ENCODE data around the gene RNF166. TPM values are rescaled to one million over a fixed set of nuclear protein-coding genes. Genes with fewer than 3 reads are reported as not detected.

Gene RNF166
- total and polyA plus RNA-seq, 11 donors = 9.3 to 28.5 (median 15.4) TPM

GRCh38 chr16:88662222-88662842 lies 43.9 kb downstream of the RNF166 start:
- no peaks in the 10 kb centered on the region for H3K27me3 ChIP-seq
- H3K9me3 ChIP-seq = no peaks in the 10 kb centered on the region
- ATAC-seq (no peak), DNase-seq (peak in 1 of 5 donors; percentile 22)
- H3K27ac ChIP-seq = peak overlapping the region in 11 of 12 donors; percentile 80 to 97 (median 85)
- peaks cover 0 to 10% (median under 1%) of the 10 kb centered on the region in 9 donors for H3K36me3 ChIP-seq
- peaks cover 0 to 32% (median 25%) of the 10 kb centered on the region in 12 donors for H3K4me1 ChIP-seq
- intact Hi-C loops (cut with DNase I) = loop anchor here in 1 of 10 donors (5.0 kb wide), 1 partner anchor 45 kb away; the partner anchor contains the start of genes CTU2 and RNF166
- TF ChIP-seq POLR2A (IDR thresholded peaks at IDR 0.05) (no peak), CTCF (IDR thresholded peaks at IDR 0.05) (no peak)
- 2 to 3% (median 2%) methylated on average over 34 to 49 of the region's 49 CpGs for WGBS, 4 donors
- peak overlapping the region; percentile 56 to 100 (median 90) for H3K4me3 ChIP-seq

DNA sequence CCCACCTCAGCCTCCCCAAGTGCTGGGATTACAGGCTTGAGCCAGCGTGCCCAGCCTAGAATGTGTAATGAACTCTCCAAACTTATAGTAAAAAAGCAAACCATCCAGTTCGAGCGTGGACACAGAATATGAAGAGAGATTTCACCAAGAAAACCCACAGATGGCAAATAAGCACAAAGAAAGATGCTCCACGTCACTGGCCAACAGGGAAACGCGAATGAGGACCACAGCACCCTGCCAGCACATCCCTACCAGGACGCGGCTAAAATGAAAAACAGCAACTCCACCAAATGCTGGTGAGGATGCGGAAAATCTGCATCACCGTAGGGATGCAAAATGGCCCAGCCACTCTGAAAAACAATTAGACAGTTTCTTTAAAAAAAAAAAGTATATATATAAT lies 44.7 kb downstream of the RNF166 start:
- H3K9me3 ChIP-seq = no peaks in the 10 kb centered on the region
- intact Hi-C loops (cut with DNase I) = loop anchor here in 1 of 10 donors (5.0 kb wide), 1 partner anchor 46 kb away; the partner anchor contains the start of genes CTU2 and RNF166
- H3K36me3 ChIP-seq = peaks cover 0 to 18% (median 5%) of the 10 kb centered on the region in 9 donors
- WGBS, 4 donors = 86 to 93% (median 90%) methylated on average over 10 of the region's 10 CpGs
- no peak overlapping the region for H3K4me3 ChIP-seq
- no peak for TF ChIP-seq CTCF (IDR thresholded peaks at IDR 0.05)
- TF ChIP-seq POLR2A (IDR thresholded peaks at IDR 0.05) = no peak
- no peak for ATAC-seq
- H3K27ac ChIP-seq = no peak overlapping the region
- DNase-seq = no peak
- H3K27me3 ChIP-seq = no peaks in the 10 kb centered on the region
- H3K4me1 ChIP-seq = peaks cover 0 to 32% (median 25%) of the 10 kb centered on the region in 12 donors

GRCh38 chr16:88659160-88659559 lies 47.0 kb downstream of the RNF166 start:
- DNase-seq (no peak), ATAC-seq (no peak)
- TF ChIP-seq CTCF (IDR thresholded peaks at IDR 0.05) (no peak), POLR2A (IDR thresholded peaks at IDR 0.05) (no peak)
- peaks cover 0 to 36% (median 8%) of the 10 kb centered on the region in 9 donors for H3K36me3 ChIP-seq
- intact Hi-C loops (cut with DNase I) = no loop called here
- no peak overlapping the region for H3K4me3 ChIP-seq
- peaks cover 0 to 17% (median 12%) of the 10 kb centered on the region in 12 donors for H3K4me1 ChIP-seq
- no peaks in the 10 kb centered on the region for H3K9me3 ChIP-seq
- H3K27me3 ChIP-seq = no peaks in the 10 kb centered on the region
- 93 to 98% (median 95%) methylated on average over 25 of the region's 25 CpGs for WGBS, 4 donors
- no peak overlapping the region for H3K27ac ChIP-seq

DNA sequence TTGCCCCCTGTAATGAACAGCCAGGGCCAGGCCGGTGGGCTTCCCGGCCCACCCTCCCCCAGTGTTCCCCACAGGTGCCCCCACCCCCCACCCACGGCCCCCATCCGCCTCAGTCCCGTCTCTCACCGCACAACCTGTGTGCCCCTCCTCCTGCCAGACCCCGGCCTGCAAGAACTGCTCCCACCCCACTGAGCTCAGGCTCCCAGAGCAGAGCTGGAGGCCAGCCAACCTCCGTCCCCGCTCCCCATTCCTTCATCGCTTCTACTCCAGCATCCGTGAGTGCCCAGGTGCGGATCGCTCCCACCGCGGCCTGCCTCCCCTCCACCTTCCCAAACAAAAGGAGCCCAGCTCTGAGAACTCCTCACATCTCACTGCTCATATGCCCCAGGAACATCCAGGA lies 47.5 kb downstream of the RNF166 start:
- DNase-seq (no peak), ATAC-seq (no peak)
- Histone ChIP-seq H3K36me3 (peaks cover 0 to 38% (median 8%) of the 10 kb centered on the region in 9 donors), H3K27me3 (no peaks in the 10 kb centered on the region), H3K9me3 (no peaks in the 10 kb centered on the region), H3K4me1 (peaks cover 0 to 13% (median 8%) of the 10 kb centered on the region in 12 donors), H3K4me3 (no peak overlapping the region), H3K27ac (no peak overlapping the region)
- TF ChIP-seq CTCF (IDR thresholded peaks at IDR 0.05) (no peak), POLR2A (IDR thresholded peaks at IDR 0.05) (no peak)
- intact Hi-C loops (cut with DNase I) = no loop called here
- WGBS, 4 donors = 87 to 96% (median 92%) methylated on average over 13 to 15 of the region's 15 CpGs
